Loucy (cell line): Measurements from ENCODE around the gene MGRN1.

Experiments
- H2AFZ ChIP-seq: fragments of 200-600 bp; sonication (generic); 2 replicates; pipeline ENCODE4 v1.6.0; 2016; ENCODE audit warnings: antibody characterized with exemption, mild to moderate bottlenecking, low read length, moderate library complexity
- H3F3A ChIP-seq: fragments of 200-600 bp; 2 replicates; pipeline ENCODE4 v1.6.0; 2016; ENCODE audit warnings: antibody characterized with exemption, low read depth, mild to moderate bottlenecking
- H3K27me3 ChIP-seq: fragments of 200-600 bp; sonication (generic); 2 replicates; pipeline ENCODE4 v1.6.1; 2014; ENCODE audit warnings: low read length, mild to moderate bottlenecking; ENCODE audit not compliant: insufficient read depth, poor library complexity, severe bottlenecking
- H3K36me3 ChIP-seq: fragments of 200-600 bp; sonication (generic); 2 replicates; pipeline ENCODE4 v1.6.1; 2016; ENCODE audit warnings: low read length; ENCODE audit not compliant: insufficient read depth
- H3K4me1 ChIP-seq: fragments of 200-600 bp; sonication (generic); 2 replicates; pipeline ENCODE4 v1.5.1; 2014; ENCODE audit warnings: low read length, mild to moderate bottlenecking; ENCODE audit not compliant: insufficient read depth, poor library complexity, severe bottlenecking
- H3K4me2 ChIP-seq: fragments of 200-600 bp; sonication (generic); 2 replicates; pipeline ENCODE4 v1.6.0; 2014; ENCODE audit warnings: antibody characterized with exemption, low read length, low read depth, mild to moderate bottlenecking; ENCODE audit not compliant: poor library complexity, severe bottlenecking
- H3K4me3 ChIP-seq: fragments of 200-600 bp; sonication (generic); 2 replicates; pipeline ENCODE4 v1.5.1; 2014; ENCODE audit warnings: low read length, mild to moderate bottlenecking, mixed read lengths; ENCODE audit not compliant: poor library complexity, severe bottlenecking
- H3K79me2 ChIP-seq: fragments of 200-600 bp; sonication (generic); 2 replicates; pipeline ENCODE4 v1.6.1; 2014; ENCODE audit warnings: low read length; ENCODE audit not compliant: insufficient read depth
- H3K9ac ChIP-seq: fragments of 200-600 bp; sonication (generic); 2 replicates; pipeline ENCODE4 v1.6.0; 2014; ENCODE audit warnings: mild to moderate bottlenecking, low read depth, low read length, moderate library complexity; ENCODE audit not compliant: poor library complexity, severe bottlenecking
- H3K9me2 ChIP-seq: fragments of 200-600 bp; sonication (generic); replicated peaks from 2 replicates; pipeline ENCODE4 v1.6.1; 2016; ENCODE audit warnings: low read depth, low read length, mixed read lengths
- H3K9me3 ChIP-seq: fragments of 200-600 bp; sonication (generic); 2 replicates; pipeline ENCODE4 v1.6.1; 2014; ENCODE audit warnings: mild to moderate bottlenecking, antibody characterized with exemption, low read length, low read depth; ENCODE audit not compliant: insufficient read depth
- H4K20me1 ChIP-seq: fragments of 200-600 bp; sonication (generic); 2 replicates; pipeline ENCODE4 v1.6.0; 2014; ENCODE audit warnings: antibody characterized with exemption, low read length, mild to moderate bottlenecking; ENCODE audit not compliant: insufficient read depth, poor library complexity, severe bottlenecking
- EZH2phosphoT487 ChIP-seq: fragments of 200-600 bp; IDR thresholded peaks from 2 replicates; pipeline ENCODE4 v1.6.1; 2018; ENCODE audit warnings: antibody characterized with exemption, mild to moderate bottlenecking, moderate library complexity, borderline replicate concordance
- TF ChIP-seq, protein P1 (sequence below): fragments of 200-600 bp; sonication (generic); conservative IDR thresholded peaks from 2 replicates; pipeline ENCODE4 v1.5.1; 2014; ENCODE audit warnings: mild to moderate bottlenecking, antibody characterized with exemption, low read length

The MGRN1 gene

DNA sequence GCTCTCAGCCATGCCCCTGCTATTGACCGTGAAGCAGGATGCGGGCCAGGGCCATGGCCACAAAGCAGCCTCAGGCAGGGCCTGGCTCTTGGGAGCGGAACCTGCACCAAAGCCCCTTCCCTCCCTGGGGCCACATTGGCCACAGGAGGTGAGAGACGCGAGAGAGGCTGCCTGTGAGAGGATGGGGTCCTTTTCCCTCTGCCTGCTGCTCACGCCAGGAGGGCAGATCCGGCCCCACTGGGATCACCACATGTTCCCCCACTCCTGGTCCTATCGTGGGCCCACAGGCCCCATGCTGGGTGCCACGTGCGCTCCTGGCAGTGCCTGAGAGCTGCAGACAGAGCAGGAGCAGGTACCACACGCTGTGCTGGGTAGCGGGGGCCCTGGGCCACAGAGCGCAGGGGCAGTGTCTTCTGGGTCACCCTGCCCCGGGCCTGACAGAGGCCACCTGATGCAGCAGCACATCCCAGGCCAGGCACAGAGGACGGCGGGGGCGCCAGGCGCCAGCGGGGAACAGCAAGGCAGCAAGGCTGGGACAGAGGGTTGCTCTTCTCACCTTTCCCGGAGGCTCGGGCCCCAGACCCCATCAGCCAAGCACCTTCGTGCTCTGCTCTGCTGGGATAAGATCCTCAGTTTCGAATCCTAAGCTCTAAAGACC is 59.6 kb downstream of the MGRN1 start:
- Histone ChIP-seq H3K79me2 (no peaks in the 10 kb centered on the region), H4K20me1 (no peaks in the 10 kb centered on the region), H3K4me3 (no peak overlapping the region), H3K9ac (no peak overlapping the region), H3K9me3 (no peaks in the 10 kb centered on the region), H3K4me1 (no peaks in the 10 kb centered on the region), H3K4me2 (no peak overlapping the region), H3K27me3 (no peaks in the 10 kb centered on the region), H3F3A (no peaks in the 10 kb centered on the region), H2AFZ (no peak overlapping the region), H3K36me3 (no peaks in the 10 kb centered on the region), H3K9me2 (no peaks in the 10 kb centered on the region)
- no peak for TF ChIP-seq EZH2phosphoT487
- TF ChIP-seq, protein P1, sequence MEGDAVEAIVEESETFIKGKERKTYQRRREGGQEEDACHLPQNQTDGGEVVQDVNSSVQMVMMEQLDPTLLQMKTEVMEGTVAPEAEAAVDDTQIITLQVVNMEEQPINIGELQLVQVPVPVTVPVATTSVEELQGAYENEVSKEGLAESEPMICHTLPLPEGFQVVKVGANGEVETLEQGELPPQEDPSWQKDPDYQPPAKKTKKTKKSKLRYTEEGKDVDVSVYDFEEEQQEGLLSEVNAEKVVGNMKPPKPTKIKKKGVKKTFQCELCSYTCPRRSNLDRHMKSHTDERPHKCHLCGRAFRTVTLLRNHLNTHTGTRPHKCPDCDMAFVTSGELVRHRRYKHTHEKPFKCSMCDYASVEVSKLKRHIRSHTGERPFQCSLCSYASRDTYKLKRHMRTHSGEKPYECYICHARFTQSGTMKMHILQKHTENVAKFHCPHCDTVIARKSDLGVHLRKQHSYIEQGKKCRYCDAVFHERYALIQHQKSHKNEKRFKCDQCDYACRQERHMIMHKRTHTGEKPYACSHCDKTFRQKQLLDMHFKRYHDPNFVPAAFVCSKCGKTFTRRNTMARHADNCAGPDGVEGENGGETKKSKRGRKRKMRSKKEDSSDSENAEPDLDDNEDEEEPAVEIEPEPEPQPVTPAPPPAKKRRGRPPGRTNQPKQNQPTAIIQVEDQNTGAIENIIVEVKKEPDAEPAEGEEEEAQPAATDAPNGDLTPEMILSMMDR: no peak

DNA sequence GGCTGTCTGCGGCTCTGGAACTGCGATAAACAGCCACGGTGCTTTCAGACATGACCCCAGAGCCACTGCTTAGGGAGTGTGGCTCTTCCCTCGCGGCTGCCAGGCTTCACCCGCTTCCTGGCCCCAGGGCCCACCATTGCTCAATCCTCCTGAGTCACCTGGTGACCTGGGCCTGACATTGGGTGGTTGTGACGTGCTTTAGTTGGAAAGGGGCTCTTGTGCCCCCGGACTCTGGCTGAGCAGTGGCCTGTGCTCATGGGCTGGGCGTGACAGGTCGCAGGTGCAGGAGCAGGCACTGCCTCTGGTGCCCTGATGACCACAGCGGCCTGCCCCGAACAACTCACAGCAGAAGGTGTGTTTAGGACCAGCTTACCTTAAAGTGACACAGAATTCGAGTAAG is 60.1 kb downstream of the MGRN1 start:
- no peak for TF ChIP-seq EZH2phosphoT487
- TF ChIP-seq, protein P1: no peak
- Histone ChIP-seq H3K27me3 (no peaks in the 10 kb centered on the region), H3K9me3 (no peaks in the 10 kb centered on the region), H3K9ac (no peak overlapping the region), H3K4me1 (no peaks in the 10 kb centered on the region), H3K4me3 (no peak overlapping the region), H3F3A (no peaks in the 10 kb centered on the region), H3K4me2 (no peak overlapping the region), H3K79me2 (no peaks in the 10 kb centered on the region), H4K20me1 (no peaks in the 10 kb centered on the region), H3K9me2 (no peaks in the 10 kb centered on the region), H3K36me3 (no peaks in the 10 kb centered on the region), H2AFZ (no peak overlapping the region)

DNA sequence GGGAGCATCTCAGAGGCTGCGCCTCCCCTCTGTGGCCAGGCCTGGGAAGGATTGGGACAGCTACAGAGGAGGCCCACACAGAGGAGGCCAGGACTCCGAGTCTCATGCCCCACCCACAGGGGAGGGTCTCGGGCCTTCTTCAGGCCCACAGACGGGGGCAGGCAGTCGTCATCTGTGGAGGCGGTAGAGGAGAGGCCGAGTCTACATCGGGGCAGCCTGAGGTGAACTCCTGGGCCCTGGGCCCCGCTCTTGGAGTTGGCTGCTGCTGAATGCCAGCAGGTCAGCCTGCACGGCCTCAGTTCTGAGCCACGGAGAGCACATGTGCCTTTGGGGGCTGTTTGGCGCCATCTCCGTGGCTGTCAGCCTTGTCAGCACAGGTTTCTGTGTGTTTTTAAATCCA is 60.7 kb downstream of the MGRN1 start:
- Histone ChIP-seq H2AFZ (no peak overlapping the region), H3K4me1 (no peaks in the 10 kb centered on the region), H3K9ac (no peak overlapping the region), H3K9me3 (no peaks in the 10 kb centered on the region), H3K4me2 (no peak overlapping the region), H3K36me3 (no peaks in the 10 kb centered on the region), H3K79me2 (no peaks in the 10 kb centered on the region), H3K4me3 (no peak overlapping the region), H3K9me2 (no peaks in the 10 kb centered on the region), H4K20me1 (no peaks in the 10 kb centered on the region), H3F3A (no peaks in the 10 kb centered on the region), H3K27me3 (no peaks in the 10 kb centered on the region)
- TF ChIP-seq EZH2phosphoT487: no peak
- TF ChIP-seq, protein P1: no peak
